ENCODE data around the gene TFPI.

TFPI gene

GRCh38 chr2:187481543-187481942 is 72.7 kb downstream of the TFPI start:
- H3K27ac ChIP-seq, result no peak overlapping the region
- no peak for DNase-seq (ENCODE audit: low read depth, low spot score)

DNA sequence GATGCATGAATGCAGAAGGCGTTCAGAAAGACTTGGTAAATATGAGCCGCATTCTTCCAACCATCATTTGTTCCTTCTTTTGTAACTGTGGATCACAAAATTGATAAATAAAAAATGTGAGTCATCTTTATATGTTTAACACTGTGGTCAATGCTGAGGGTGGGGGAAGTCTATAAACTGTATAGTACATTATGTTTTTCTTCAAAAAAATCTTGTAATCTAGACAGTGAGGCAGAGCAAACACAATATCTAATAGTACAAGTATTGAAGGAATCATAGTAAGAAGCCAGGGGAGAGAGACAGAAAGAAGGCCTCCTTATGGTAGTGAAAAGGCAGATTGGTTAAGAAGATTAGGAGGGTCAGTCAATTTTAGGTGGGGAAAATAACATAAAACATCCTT is 75.5 kb downstream of the TFPI start:
- DNase-seq (ENCODE audit: low read depth, low spot score), result no peak
- H3K27ac ChIP-seq, result no peak overlapping the region

DNA sequence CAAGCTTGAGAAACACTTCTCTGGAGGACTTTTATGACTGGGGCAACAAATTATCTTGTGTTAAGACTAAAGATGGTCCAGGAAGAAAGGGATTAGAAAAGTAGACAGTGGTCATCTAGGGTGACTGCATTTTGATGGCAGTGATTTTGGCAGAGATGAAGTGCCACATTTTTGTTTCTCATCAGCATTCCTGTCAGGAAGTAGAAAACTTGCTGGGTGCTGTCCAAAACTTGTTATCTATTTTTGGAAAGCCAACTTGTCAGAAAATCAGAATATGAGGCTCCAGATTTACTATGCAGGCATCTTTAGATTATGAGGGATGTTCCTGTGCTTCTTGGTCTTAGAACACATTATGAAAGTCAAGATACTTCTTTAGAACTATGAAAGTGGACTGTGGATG is 77.2 kb downstream of the TFPI start:
- no peak overlapping the region for H3K27ac ChIP-seq
- no peak for DNase-seq (ENCODE audit: low read depth, low spot score)

DNA sequence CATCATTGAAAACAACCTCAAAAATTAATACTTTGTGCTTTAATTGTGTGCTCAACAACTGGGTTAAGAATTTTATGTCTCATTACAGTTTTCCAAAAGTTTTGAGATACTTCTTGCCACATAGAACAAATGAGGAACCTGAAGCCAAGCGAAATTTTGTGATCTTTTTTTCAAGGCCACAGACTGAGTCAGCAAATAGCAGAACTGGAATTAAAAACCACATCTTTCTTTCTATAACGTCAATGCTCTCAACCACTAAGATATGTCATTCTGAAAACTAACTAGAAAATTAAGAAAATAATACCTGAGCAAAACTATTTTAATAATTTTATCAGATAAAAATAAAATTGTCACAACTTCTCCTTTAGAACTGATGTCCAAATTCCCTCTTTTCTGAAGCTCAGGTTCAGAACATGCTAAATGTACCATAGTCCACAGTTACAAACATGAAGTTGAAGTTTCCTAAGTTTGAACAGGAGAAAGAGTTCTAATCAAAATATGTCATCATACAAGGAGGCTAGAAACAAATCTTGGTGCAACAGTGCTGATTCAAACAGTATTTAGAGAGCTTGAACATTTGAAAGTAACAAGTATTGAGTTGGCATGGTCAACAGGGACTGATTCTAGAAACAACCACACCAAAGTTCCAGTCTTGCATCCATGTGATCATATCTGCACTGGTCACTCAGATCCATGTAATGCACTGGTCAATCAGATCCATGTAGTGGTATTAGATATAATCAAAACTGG is 78.6 kb downstream of the TFPI start:
- H3K27ac ChIP-seq, result no peak overlapping the region
- no peak for DNase-seq (ENCODE audit: low read depth, low spot score)

DNA sequence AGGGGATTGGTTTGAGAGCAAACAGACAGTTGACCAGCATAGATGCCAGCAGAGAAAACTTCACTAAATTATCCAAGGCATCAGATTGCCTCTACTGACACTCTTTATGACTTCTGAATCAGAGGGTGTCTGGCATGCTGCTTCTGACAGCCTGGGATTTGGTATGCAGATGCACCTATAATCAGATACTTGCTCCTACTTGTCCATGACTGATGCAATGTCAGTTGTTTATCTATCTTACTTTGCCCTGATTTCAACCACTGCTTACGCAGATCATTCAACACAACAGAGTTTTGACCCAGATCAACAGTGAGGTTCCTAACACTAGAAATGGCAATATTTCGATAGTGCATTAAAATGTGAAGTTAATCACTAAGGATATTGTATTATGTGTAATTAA is 83.5 kb downstream of the TFPI start:
- H3K27ac ChIP-seq, result peak overlapping the region; percentile 35
- DNase-seq (ENCODE audit: low read depth, low spot score), result peak; percentile 79

GRCh38 chr2:187469538-187469937 is 84.7 kb downstream of the TFPI start:
- DNase-seq (ENCODE audit: low read depth, low spot score), result no peak
- H3K27ac ChIP-seq, result no peak overlapping the region

DNA sequence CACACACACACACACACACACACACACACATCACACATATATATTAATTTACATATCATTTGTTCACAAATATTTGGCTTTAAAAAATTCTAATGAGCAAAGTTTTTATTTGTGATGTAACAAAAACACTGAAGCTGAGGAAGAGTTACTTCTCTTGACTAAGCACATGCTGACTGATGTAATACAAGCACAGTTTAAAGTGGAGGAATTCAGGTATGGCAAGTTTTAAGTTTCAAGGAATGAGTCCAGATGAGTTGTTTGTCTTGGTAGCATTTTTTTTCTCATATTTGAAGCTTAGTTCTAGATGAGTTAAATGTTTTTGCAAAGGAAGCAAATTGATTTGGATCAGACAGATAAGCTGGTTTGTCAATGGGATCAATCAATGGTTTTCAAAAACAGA is 86.0 kb downstream of the TFPI start:
- peak; percentile 40 for DNase-seq (ENCODE audit: low read depth, low spot score)
- H3K27ac ChIP-seq, result peak overlapping the region; percentile 24

DNA sequence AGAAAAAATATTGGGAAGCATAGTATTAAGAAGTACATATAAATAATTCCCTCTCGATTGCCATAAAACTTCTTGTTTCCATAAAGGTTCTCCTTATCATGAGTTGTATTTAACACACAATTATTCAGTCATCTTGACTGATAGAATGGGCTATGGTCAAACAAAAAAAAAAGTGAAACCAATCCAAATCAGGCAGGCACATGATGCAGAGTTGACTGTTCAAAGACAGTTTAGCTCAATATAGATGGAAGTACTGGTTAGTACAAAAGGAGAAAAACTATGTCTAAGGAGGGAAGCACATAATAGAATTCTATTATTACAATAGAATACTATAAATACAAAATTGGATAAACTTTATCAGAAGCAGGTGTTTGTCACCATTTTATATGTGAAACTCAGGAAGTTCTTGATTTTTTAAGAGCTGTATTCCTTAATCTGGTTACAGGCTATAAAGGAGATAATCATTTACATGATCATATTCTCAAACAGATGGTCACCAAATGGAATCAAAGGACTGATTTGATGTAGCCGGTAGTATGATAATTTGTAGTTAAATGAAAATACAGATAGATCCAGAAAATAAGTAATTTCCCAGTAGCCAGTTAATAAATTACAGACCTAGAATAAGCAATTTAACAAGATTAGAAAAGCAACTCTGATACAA is 88.0 kb downstream of the TFPI start:
- H3K27ac ChIP-seq, result no peak overlapping the region
- DNase-seq (ENCODE audit: low read depth, low spot score), result no peak

- DNase-seq (ENCODE audit: low read depth, low spot score), result no peak
- H3K27ac ChIP-seq, result no peak overlapping the region
Measured at GRCh38 chr2:187462839-187463238, 91.4 kb downstream of the TFPI start.

GRCh38 chr2:187461294-187462261 is 92.7 kb downstream of the TFPI start:
- no peak for DNase-seq (ENCODE audit: low read depth, low spot score)
- H3K27ac ChIP-seq, result no peak overlapping the region

- no peak overlapping the region for H3K27ac ChIP-seq
- DNase-seq (ENCODE audit: low read depth, low spot score), result no peak
Measured at GRCh38 chr2:187459256-187459655, 95.0 kb downstream of the TFPI start.

- DNase-seq (ENCODE audit: low read depth, low spot score), result no peak
Measured at GRCh38 chr2:187453078-187453641, 101.1 kb downstream of the TFPI start.

GRCh38 chr2:187451510-187451909 is 102.7 kb downstream of the TFPI start:
- DNase-seq (ENCODE audit: low read depth, low spot score), result no peak
- no peak overlapping the region for H3K27ac ChIP-seq

More at GRCh38 chr2:187453078-187453641, 101.1 kb downstream of the TFPI start:
- no peak overlapping the region for H3K27ac ChIP-seq

- no peak for DNase-seq (ENCODE audit: low read depth, low spot score)
- H3K27ac ChIP-seq, result peak overlapping the region; percentile 80
Measured at GRCh38 chr2:187447336-187447735, 106.9 kb downstream of the TFPI start.

DNA sequence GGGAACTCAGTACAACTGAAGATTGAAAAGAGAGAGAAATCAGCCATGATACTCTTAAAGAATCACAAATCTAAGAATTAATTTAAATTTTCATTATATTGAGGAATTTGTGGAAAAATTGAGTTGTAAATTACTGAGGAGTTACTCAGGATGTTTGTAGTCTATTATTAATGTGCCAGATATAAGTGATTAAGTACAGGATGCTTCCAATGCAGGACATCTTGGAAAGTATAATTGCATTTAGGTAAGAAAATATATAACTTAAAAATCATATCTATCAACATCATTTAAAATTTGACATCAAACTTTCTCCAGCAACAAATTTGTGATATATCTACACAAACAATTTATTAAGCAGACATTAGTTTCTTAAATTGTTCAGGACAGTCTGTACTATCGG is 107.5 kb downstream of the TFPI start:
- no peak overlapping the region for H3K27ac ChIP-seq

DNA sequence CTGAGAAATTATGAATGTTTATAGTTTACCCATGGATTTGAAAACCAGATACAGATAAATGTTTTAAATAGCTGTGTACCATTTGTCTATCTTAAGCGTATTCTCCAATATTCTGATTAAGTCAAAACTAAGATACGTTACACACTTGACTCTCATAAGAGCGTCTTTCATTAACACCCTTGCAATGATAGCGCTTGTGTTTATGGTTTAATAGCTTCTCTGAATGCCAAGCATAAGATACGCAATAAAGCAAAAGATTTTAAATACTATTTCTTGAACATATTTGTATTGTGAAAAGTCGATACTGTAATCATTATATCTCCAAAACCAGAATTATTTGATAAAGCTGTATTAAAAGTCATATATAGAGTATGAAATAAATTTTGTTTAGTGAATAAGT is 109.2 kb downstream of the TFPI start:
- no peak for DNase-seq (ENCODE audit: low read depth, low spot score)
- no peak overlapping the region for H3K27ac ChIP-seq

More for the DNA sequence above, 107.5 kb downstream of the TFPI start:
- no peak for DNase-seq (ENCODE audit: low read depth, low spot score)

GRCh38 chr2:187442778-187443177 is 111.5 kb downstream of the TFPI start:
- no peak overlapping the region for H3K27ac ChIP-seq
- no peak for DNase-seq (ENCODE audit: low read depth, low spot score)

DNA sequence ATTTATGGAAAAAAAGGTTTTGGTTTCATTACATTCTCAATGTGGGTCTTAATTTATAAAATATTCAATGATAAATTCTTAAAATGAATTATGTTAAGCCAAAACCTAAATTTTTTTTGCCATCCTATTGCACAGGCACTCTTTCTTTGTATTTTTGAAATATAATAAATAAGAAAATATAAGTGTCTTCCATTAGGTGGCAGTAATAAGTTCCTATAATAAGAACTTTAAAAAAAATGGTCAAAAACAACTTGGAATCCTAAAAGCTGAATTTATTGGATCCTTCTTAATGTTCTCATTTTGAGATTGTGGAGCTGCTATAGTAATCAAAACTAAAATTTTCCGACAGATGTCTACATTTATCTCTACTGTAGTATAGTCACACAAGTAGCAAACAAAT is 111.9 kb downstream of the TFPI start:
- H3K27ac ChIP-seq, result no peak overlapping the region
- no peak for DNase-seq (ENCODE audit: low read depth, low spot score)

GRCh38 chr2:187440101-187440675 is 114.0 kb downstream of the TFPI start:
- H3K27ac ChIP-seq, result no peak overlapping the region
- DNase-seq (ENCODE audit: low read depth, low spot score), result no peak

DNA sequence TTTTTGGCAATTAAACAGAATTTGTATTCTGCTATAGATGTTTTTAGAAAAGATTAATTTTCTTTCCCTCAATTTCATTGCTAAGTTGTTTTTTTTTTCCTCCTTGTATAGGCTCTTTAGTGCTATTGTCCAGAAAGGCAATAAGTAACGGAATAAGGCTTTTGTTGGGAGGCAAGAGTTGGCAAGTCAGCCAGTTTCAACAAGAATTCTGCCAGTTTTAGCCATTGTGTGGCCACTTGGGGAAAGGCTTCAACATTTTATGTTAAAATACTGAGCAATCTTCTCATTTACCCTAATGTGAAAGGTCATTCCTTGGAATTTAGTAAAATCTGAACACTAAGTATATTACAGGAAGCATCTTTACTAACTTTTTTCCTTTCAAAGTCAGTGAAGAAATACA is 115.8 kb downstream of the TFPI start:
- no peak overlapping the region for H3K27ac ChIP-seq

More for the DNA sequence above, 115.8 kb downstream of the TFPI start:
- DNase-seq (ENCODE audit: low read depth, low spot score), result no peak

All from epithelial cell of prostate (primary cell).